ENCODE measurements around the gene CA5B. TPM values are rescaled to one million over a fixed set of nuclear protein-coding genes. Genes with fewer than 3 reads are reported as not detected.

Gene CA5B
- total RNA-seq, 1 donor from 2014 or later: 11.2 TPM

GRCh38 chrX:15815779-15816437 is 77.8 kb downstream of the CA5B start:
- H3K27me3 ChIP-seq: no peaks in the 10 kb centered on the region
- H3K27ac ChIP-seq: no peak overlapping the region
- ATAC-seq (peak; percentile 64), DNase-seq (no peak)
- H3K4me1 ChIP-seq: no peaks in the 10 kb centered on the region
- intact Hi-C loops (cut with DNase I): no loop called here
- H3K36me3 ChIP-seq: peaks cover 13% of the 10 kb centered on the region
- TF ChIP-seq, protein P1, sequence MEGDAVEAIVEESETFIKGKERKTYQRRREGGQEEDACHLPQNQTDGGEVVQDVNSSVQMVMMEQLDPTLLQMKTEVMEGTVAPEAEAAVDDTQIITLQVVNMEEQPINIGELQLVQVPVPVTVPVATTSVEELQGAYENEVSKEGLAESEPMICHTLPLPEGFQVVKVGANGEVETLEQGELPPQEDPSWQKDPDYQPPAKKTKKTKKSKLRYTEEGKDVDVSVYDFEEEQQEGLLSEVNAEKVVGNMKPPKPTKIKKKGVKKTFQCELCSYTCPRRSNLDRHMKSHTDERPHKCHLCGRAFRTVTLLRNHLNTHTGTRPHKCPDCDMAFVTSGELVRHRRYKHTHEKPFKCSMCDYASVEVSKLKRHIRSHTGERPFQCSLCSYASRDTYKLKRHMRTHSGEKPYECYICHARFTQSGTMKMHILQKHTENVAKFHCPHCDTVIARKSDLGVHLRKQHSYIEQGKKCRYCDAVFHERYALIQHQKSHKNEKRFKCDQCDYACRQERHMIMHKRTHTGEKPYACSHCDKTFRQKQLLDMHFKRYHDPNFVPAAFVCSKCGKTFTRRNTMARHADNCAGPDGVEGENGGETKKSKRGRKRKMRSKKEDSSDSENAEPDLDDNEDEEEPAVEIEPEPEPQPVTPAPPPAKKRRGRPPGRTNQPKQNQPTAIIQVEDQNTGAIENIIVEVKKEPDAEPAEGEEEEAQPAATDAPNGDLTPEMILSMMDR (IDR thresholded peaks at IDR 0.05): peak; percentile 14
- no peaks in the 10 kb centered on the region for H3K9me3 ChIP-seq
- no peak overlapping the region for H3K4me3 ChIP-seq

GRCh38 chrX:15816438-15816809 is 78.4 kb downstream of the CA5B start:
- H3K36me3 ChIP-seq: peaks cover 11% of the 10 kb centered on the region
- H3K4me3 ChIP-seq: no peak overlapping the region
- H3K4me1 ChIP-seq: no peaks in the 10 kb centered on the region
- intact Hi-C loops (cut with DNase I): no loop called here
- no peaks in the 10 kb centered on the region for H3K9me3 ChIP-seq
- TF ChIP-seq, protein P1 (IDR thresholded peaks at IDR 0.05): no peak
- no peak for DNase-seq
- ATAC-seq: no peak
- H3K27ac ChIP-seq: no peak overlapping the region
- H3K27me3 ChIP-seq: no peaks in the 10 kb centered on the region

DNA sequence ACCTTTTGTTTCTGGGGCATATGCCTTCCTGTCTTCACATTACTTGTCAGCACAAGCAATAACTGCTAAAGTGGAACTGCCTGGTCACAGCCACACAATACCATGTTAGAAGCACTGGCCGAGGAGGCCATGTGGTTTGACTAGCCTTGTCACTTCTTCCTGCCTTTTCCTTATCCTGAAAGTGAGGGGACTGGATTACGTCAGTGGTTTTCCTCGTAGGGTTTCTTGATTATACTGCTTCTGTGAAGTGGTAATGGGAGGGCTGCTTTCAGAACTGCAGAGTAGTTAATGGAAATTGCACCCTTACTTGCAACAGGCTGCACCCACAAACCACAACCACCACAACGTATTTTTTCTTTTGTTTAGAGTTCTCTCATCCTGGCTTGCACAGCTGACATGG is 78.8 kb downstream of the CA5B start:
- TF ChIP-seq, protein P1 (IDR thresholded peaks at IDR 0.05): no peak
- Histone ChIP-seq H3K27ac (no peak overlapping the region), H3K4me3 (no peak overlapping the region), H3K27me3 (no peaks in the 10 kb centered on the region), H3K36me3 (peaks cover 12% of the 10 kb centered on the region), H3K4me1 (no peaks in the 10 kb centered on the region), H3K9me3 (no peaks in the 10 kb centered on the region)
- intact Hi-C loops (cut with DNase I): no loop called here
- DNase-seq (no peak), ATAC-seq (peak; percentile 55)

GRCh38 chrX:15820106-15821073 is 82.3 kb downstream of the CA5B start:
- Histone ChIP-seq H3K4me3 (no peak overlapping the region), H3K27me3 (no peaks in the 10 kb centered on the region), H3K27ac (no peak overlapping the region), H3K36me3 (peaks cover 12% of the 10 kb centered on the region), H3K4me1 (no peaks in the 10 kb centered on the region), H3K9me3 (no peaks in the 10 kb centered on the region)
- intact Hi-C loops (cut with DNase I): no loop called here
- ATAC-seq: no peak
- TF ChIP-seq, protein P1 (IDR thresholded peaks at IDR 0.05): no peak
- DNase-seq: no peak

DNA sequence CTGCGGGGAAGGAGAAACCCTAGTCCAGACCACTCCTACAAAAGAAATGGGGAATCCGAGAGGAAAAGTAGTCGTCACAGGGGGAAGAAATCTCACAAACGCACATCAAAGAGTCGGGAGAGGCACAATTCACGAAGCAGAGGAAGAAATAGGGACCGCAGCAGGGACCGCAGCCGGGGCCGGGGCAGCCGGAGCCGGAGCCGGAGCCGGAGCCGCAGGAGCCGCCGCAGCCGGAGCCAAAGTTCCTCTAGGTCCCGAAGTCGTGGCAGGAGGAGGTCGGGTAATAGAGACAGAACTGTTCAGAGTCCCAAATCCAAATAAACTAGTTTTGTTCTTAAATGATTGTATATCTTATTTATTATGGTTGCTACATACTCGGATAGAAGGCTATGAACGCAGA is 84.9 kb downstream of the CA5B start:
- no peak for DNase-seq
- TF ChIP-seq, protein P1 (IDR thresholded peaks at IDR 0.05): no peak
- intact Hi-C loops (cut with DNase I): no loop called here
- ATAC-seq: no peak
- H3K27me3 ChIP-seq: no peaks in the 10 kb centered on the region
- H3K4me3 ChIP-seq: no peak overlapping the region
- H3K4me1 ChIP-seq: no peaks in the 10 kb centered on the region
- peaks cover 16% of the 10 kb centered on the region for H3K36me3 ChIP-seq
- H3K27ac ChIP-seq: no peak overlapping the region
- H3K9me3 ChIP-seq: no peaks in the 10 kb centered on the region

Data from upper lobe of right lung (tissue), 1 donor.